Cardiac muscle cell (in vitro differentiated cells and primary cell): ENCODE results near the gene PHACTR3. TPM values are rescaled to one million over a fixed set of nuclear protein-coding genes. Genes with fewer than 3 reads are reported as not detected.
"Not testable (repeated sequence)": the region's sequence is repeated elsewhere in the genome, so short reads cannot be mapped to it uniquely, and the experiment has no call there.

Experiments used
- DNase-seq, 2 donors: peaks; one replicate each; pipeline versions ENCODE4 v3.0.0 to v3.0.0-alpha.2; 2010 to 2017; ENCODE audit warnings: low read depth in 1 of 2, low spot score in 1 of 2
- H3K27ac ChIP-seq: fragments of 200-600 bp; sonication (generic); 2 replicates; pipeline ENCODE4 v1.5.1; 2016
- H3K27me3 ChIP-seq: fragments of 200-600 bp; sonication (generic); 2 replicates; pipeline ENCODE4 v1.6.0; 2016; ENCODE audit warnings: control low read depth
- H3K36me3 ChIP-seq: fragments of 200-600 bp; sonication (generic); 2 replicates; pipeline ENCODE4 v1.5.1; 2016; ENCODE audit warnings: control low read depth
- H3K4me1 ChIP-seq: fragments of 200-600 bp; sonication (generic); 2 replicates; pipeline ENCODE4 v1.8.1; 2017; ENCODE audit warnings: low read depth, mild to moderate bottlenecking, mixed run types
- H3K4me3 ChIP-seq: fragments of 200-600 bp; sonication (generic); 2 replicates; pipeline ENCODE4 v1.5.1; 2016; ENCODE audit warnings: mild to moderate bottlenecking
- H3K9me3 ChIP-seq: fragments of 200-600 bp; sonication (generic); 2 replicates; pipeline ENCODE4 v1.5.1; 2017; ENCODE audit warnings: low read depth, mild to moderate bottlenecking, control low read depth
- polyA plus RNA-seq: library from polyadenylated mRNA; unstranded; fragments of >200 nt; fragmentation: Nextera tagmentation; extraction: Ambion mirVana; gene quantifications from 2 replicates; pipeline ENCODE4 v1.2.1, GENCODE V29; 2016
- total RNA-seq: library from RNA; depleted of rRNA; stranded (reverse); fragments of >200 nt; gene quantifications from 2 replicates; pipeline ENCODE4 v1.2.3, GENCODE V29; 2016
- TF ChIP-seq, protein P1 (sequence below): IDR thresholded peaks from 2 replicates; pipeline ENCODE4 v1.5.1; 2012; ENCODE audit warnings: low read depth, mild to moderate bottlenecking, low read length

The PHACTR3 gene
- total and polyA plus RNA-seq, 2 experiments from 2014 or later = 0.55 to 17.0 TPM

DNA sequence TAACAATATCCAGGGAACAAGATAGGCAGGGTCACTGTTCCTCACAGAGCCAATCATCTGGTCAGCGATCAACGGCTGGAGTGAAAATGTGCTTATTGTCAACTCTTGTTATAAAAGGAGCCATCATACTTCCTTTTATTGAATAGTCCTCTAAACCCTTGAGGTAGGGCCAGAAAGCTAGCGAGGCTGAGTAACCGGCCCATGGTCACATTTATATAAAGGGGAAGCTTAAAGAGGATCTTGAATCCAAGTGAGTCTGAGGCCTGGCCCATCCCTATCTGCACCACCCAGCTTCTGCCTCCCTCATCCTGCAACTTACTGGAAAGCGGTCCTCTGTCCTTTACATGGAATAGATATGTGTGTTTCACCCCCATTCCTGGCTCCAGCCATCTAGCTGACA is 9.5 kb downstream of the PHACTR3 start:
- Histone ChIP-seq H3K4me3 (no peak overlapping the region), H3K9me3 (no peaks in the 10 kb centered on the region), H3K27ac (no peak overlapping the region), H3K36me3 (no peaks in the 10 kb centered on the region), H3K27me3 (no peaks in the 10 kb centered on the region), H3K4me1 (no peaks in the 10 kb centered on the region)
- DNase-seq = no peak
- TF ChIP-seq, protein P1, sequence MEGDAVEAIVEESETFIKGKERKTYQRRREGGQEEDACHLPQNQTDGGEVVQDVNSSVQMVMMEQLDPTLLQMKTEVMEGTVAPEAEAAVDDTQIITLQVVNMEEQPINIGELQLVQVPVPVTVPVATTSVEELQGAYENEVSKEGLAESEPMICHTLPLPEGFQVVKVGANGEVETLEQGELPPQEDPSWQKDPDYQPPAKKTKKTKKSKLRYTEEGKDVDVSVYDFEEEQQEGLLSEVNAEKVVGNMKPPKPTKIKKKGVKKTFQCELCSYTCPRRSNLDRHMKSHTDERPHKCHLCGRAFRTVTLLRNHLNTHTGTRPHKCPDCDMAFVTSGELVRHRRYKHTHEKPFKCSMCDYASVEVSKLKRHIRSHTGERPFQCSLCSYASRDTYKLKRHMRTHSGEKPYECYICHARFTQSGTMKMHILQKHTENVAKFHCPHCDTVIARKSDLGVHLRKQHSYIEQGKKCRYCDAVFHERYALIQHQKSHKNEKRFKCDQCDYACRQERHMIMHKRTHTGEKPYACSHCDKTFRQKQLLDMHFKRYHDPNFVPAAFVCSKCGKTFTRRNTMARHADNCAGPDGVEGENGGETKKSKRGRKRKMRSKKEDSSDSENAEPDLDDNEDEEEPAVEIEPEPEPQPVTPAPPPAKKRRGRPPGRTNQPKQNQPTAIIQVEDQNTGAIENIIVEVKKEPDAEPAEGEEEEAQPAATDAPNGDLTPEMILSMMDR = no peak

DNA sequence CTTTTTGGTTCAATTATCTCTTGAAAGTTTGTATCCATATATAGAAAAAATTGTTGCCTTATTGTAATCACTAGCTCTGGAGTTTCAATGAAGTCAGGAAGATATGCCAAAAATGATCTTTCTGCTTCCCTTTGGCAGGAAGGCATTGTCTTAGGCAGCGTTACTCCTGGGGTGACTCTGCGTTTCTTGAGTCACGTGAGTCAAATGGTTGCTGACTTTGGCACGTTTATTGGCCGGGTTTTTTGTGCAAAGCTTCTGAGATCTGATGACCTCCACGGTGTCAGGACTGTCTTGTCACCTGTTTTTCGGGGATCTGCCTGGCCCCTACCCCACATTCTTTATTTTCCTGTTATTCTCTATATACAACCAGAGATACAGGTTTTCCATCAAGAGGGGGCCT is 10.4 kb downstream of the PHACTR3 start:
- H3K27me3 ChIP-seq = no peaks in the 10 kb centered on the region
- TF ChIP-seq, protein P1 = no peak

DNA sequence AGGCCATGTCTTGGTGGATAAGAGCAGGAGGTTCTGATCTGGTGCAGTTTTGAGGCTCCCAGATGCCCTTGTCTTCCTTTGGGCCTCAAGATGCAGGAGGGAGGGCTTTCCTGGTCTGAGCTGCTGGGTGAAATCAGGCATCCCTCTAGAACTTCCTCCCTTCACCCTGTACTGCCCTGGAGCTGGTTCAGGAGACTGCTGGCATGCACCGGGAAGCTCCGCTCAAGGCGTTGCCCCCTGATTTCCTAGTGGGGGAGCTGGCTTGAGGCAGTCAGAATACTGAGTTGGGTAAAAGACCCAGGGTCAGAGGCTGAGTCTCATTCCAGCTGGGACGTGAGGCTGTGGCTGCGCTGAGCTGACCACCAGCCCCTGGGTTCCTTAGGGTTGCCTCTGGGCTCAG is 12.0 kb downstream of the PHACTR3 start:
- Histone ChIP-seq H3K27me3 (no peaks in the 10 kb centered on the region), H3K4me3 (no peak overlapping the region), H3K27ac (no peak overlapping the region), H3K4me1 (no peaks in the 10 kb centered on the region), H3K36me3 (no peaks in the 10 kb centered on the region), H3K9me3 (no peaks in the 10 kb centered on the region)
- TF ChIP-seq, protein P1 = no peak
- no peak for DNase-seq

More for the DNA sequence above, 10.4 kb downstream of the PHACTR3 start:
- H3K9me3 ChIP-seq = no peaks in the 10 kb centered on the region
- no peaks in the 10 kb centered on the region for H3K4me1 ChIP-seq
- no peak overlapping the region for H3K4me3 ChIP-seq
- no peak for DNase-seq
- no peak overlapping the region for H3K27ac ChIP-seq
- no peaks in the 10 kb centered on the region for H3K36me3 ChIP-seq

- Histone ChIP-seq H3K36me3 (no peaks in the 10 kb centered on the region), H3K9me3 (no peaks in the 10 kb centered on the region), H3K4me1 (no peaks in the 10 kb centered on the region), H3K4me3 (no peak overlapping the region), H3K27ac (no peak overlapping the region), H3K27me3 (no peaks in the 10 kb centered on the region)
- DNase-seq = no peak
- TF ChIP-seq, protein P1 = no peak
Measured at GRCh38 chr20:59617221-59617620, 12.9 kb downstream of the PHACTR3 start.

- TF ChIP-seq, protein P1 = no peak
- Histone ChIP-seq H3K4me3 (no peak overlapping the region), H3K9me3 (no peaks in the 10 kb centered on the region), H3K27ac (no peak overlapping the region), H3K36me3 (no peaks in the 10 kb centered on the region), H3K4me1 (no peaks in the 10 kb centered on the region), H3K27me3 (no peaks in the 10 kb centered on the region)
- DNase-seq = no peak
Measured at GRCh38 chr20:59618131-59618530, 13.8 kb downstream of the PHACTR3 start.

GRCh38 chr20:59618585-59618984 is 14.2 kb downstream of the PHACTR3 start:
- H3K36me3 ChIP-seq, H3K27ac ChIP-seq, DNase-seq, H3K4me3 ChIP-seq, H3K27me3 ChIP-seq, H3K4me1 ChIP-seq, H3K9me3 ChIP-seq: not testable (repeated sequence)
